IMR-90 (cell line): ENCODE data around the gene CLEC2B. TPM values are rescaled to one million over a fixed set of nuclear protein-coding genes. Genes with fewer than 3 reads are reported as not detected.

Experiments
- ATAC-seq: fragments of 200-7000 bp; cut with Tn5 transposase; 2 replicates; pipeline ENCODE4 v1.9.1; 2020; ENCODE audit warnings: low read depth, mild to moderate bottlenecking, moderate library complexity
- BruUV-seq: library from RNA; stranded (reverse); fragments of 400-500 nt; replicated peaks from 2 replicates; lab custom pipeline; 2021; lab: Mats Ljungman, UMichigan
- CTCF ChIA-PET: fragments of 300-600 bp; formaldehyde crosslinking; extraction: SDS; loops from one replicate; lab custom pipeline; 2021; ENCODE audit warnings: antibody characterized with exemption; lab: Yijun Ruan, JAX
- POLR2A ChIA-PET: fragments of 300-600 bp; sonication (Branson Sonifier 250); formaldehyde crosslinking; loops from one replicate; lab custom pipeline; 2022; ENCODE audit warnings: antibody characterized with exemption; ENCODE audit not compliant: unreplicated experiment; lab: Charles Lee
- DNase-seq: peaks from one replicate; pipeline ENCODE4 v3.0.0; 2013
- H2AFZ ChIP-seq: replicated peaks from 2 replicates; pipeline ENCODE3; 2013; ENCODE audit warnings: low read length, mild to moderate bottlenecking; ENCODE audit not compliant: poor library complexity
- H2AK5ac ChIP-seq: 2 replicates; pipeline ENCODE4 v1.6.1; 2013; ENCODE audit warnings: low read depth, low read length, inconsistent platforms
- H2AK9ac ChIP-seq: replicated peaks from 2 replicates; pipeline ENCODE3; 2013; ENCODE audit warnings: mild to moderate bottlenecking, low read depth, low read length, moderate library complexity; ENCODE audit not compliant: poor library complexity
- H2BK120ac ChIP-seq: 2 replicates; pipeline ENCODE4 v1.6.1; 2013; ENCODE audit warnings: low read depth, low read length, inconsistent platforms
- H2BK15ac ChIP-seq: 3 replicates; pipeline ENCODE4 v1.6.1; 2013; ENCODE audit warnings: low read depth, low read length, inconsistent platforms
- H2BK20ac ChIP-seq: 2 replicates; pipeline ENCODE4 v1.6.1; 2013; ENCODE audit warnings: low read depth, mild to moderate bottlenecking, inconsistent platforms, low read length, moderate library complexity
- H2BK5ac ChIP-seq: 2 replicates; pipeline ENCODE4 v1.6.1; 2013; ENCODE audit warnings: mild to moderate bottlenecking, low read depth, low read length, inconsistent platforms; ENCODE audit not compliant: poor library complexity, severe bottlenecking
- H3K14ac ChIP-seq: replicated peaks from 2 replicates; pipeline ENCODE4 v1.6.1; 2013; ENCODE audit warnings: low read depth, low read length, inconsistent platforms
- H3K18ac ChIP-seq: 2 replicates; pipeline ENCODE4 v1.6.1; 2013; ENCODE audit warnings: low read depth, low read length, control low read depth
- H3K23ac ChIP-seq: 2 replicates; pipeline ENCODE4 v1.6.1; 2013; ENCODE audit warnings: low read depth, low read length, inconsistent platforms
- H3K27ac ChIP-seq: 2 replicates; pipeline ENCODE4 v1.5.1; 2013; ENCODE audit warnings: mild to moderate bottlenecking, control low read depth, low read length; ENCODE audit not compliant: insufficient read depth
- H3K27me3 ChIP-seq: 2 replicates; pipeline ENCODE4 v1.6.1; 2013; ENCODE audit warnings: low read length; ENCODE audit not compliant: control insufficient read depth, insufficient read depth
- H3K36me3 ChIP-seq: 2 replicates; pipeline ENCODE4 v1.6.1; 2013; ENCODE audit warnings: low read length, mixed read lengths; ENCODE audit not compliant: control insufficient read depth, insufficient read depth
- H3K4ac ChIP-seq: 2 replicates; pipeline ENCODE4 v1.6.1; 2013; ENCODE audit warnings: low read depth, low read length, inconsistent platforms
- H3K4me1 ChIP-seq: 2 replicates; pipeline ENCODE4 v1.6.1; 2013; ENCODE audit warnings: low read length, mixed read lengths; ENCODE audit not compliant: control insufficient read depth, insufficient read depth
- H3K4me2 ChIP-seq: 2 replicates; pipeline ENCODE4 v1.6.1; 2013; ENCODE audit warnings: low read depth, mild to moderate bottlenecking, control low read depth, low read length, moderate library complexity
- H3K4me3 ChIP-seq: 2 replicates; pipeline ENCODE4 v1.5.1; 2013; ENCODE audit warnings: low read depth, mild to moderate bottlenecking, control low read depth, low read length, moderate library complexity; ENCODE audit not compliant: insufficient read depth
- H3K56ac ChIP-seq: 2 replicates; pipeline ENCODE4 v1.6.1; 2013; ENCODE audit warnings: low read length, inconsistent platforms; ENCODE audit not compliant: insufficient read depth; ENCODE audit errors: extremely low read depth
- H3K79me1 ChIP-seq, 2 experiments: 2 replicates each; pipeline ENCODE4 v1.6.1; 2013; ENCODE audit warnings: low read length in 2 of 2, inconsistent platforms in 1 of 2, low read depth in 1 of 2
- H3K9ac ChIP-seq: 2 replicates; pipeline ENCODE4 v1.6.1; 2013; ENCODE audit warnings: low read depth, low read length, control low read depth
- H3K9me1 ChIP-seq: 2 replicates; pipeline ENCODE4 v1.6.1; 2013; ENCODE audit warnings: low read length, inconsistent platforms; ENCODE audit not compliant: insufficient read depth
- H3K9me3 ChIP-seq: 2 replicates; pipeline ENCODE4 v1.6.1; 2013; ENCODE audit warnings: low read length; ENCODE audit not compliant: control insufficient read depth, insufficient read depth
- H4K20me1 ChIP-seq: 2 replicates; pipeline ENCODE4 v1.6.1; 2013; ENCODE audit warnings: low read length, inconsistent platforms; ENCODE audit not compliant: insufficient read depth
- H4K5ac ChIP-seq: 2 replicates; pipeline ENCODE4 v1.6.1; 2013; ENCODE audit warnings: mild to moderate bottlenecking, low read depth, low read length, control low read depth
- H4K8ac ChIP-seq, 2 experiments: 2 replicates each; pipeline ENCODE4 v1.6.1; 2013; ENCODE audit warnings: low read depth in 2 of 2, low read length in 2 of 2, control low read depth in 1 of 2, inconsistent platforms in 1 of 2
- H4K91ac ChIP-seq: 2 replicates; pipeline ENCODE4 v1.6.1; 2013; ENCODE audit warnings: low read depth, low read length, inconsistent platforms; ENCODE audit not compliant: insufficient read depth
- BHLHE40 ChIP-seq: fragments of 150-350 bp; IDR thresholded peaks from 2 replicates; pipeline ENCODE4 v1.6.1; 2016; ENCODE audit warnings: mild to moderate bottlenecking, low read depth, low read length
- CEBPB ChIP-seq: IDR thresholded peaks from 2 replicates; pipeline ENCODE4 v1.6.1; 2012; ENCODE audit warnings: low read depth, low read length, improper control_type of control experiment
- CHD1 ChIP-seq: IDR thresholded peaks from 2 replicates; pipeline ENCODE4 v1.6.1; 2012; ENCODE audit warnings: low read depth, low read length, improper control_type of control experiment
- MAFK ChIP-seq: IDR thresholded peaks from 2 replicates; pipeline ENCODE4 v1.6.1; 2012; ENCODE audit warnings: low read depth, low read length, improper control_type of control experiment
- POLR2A ChIP-seq: IDR thresholded peaks from 2 replicates; pipeline ENCODE4 v1.6.1; 2012; ENCODE audit warnings: mild to moderate bottlenecking, low read depth, low read length
- RAD21 ChIP-seq: IDR thresholded peaks from 2 replicates; pipeline ENCODE4 v1.6.1; 2012; ENCODE audit warnings: low read length, improper control_type of control experiment
- RFX5 ChIP-seq: IDR thresholded peaks from 2 replicates; pipeline ENCODE4 v1.8.0; 2012; ENCODE audit warnings: low read depth, mild to moderate bottlenecking, low read length, moderate library complexity
- USF2 ChIP-seq: fragments of 150-350 bp; IDR thresholded peaks from 2 replicates; pipeline ENCODE4 v1.6.1; 2017; ENCODE audit warnings: mild to moderate bottlenecking, antibody characterized with exemption, low read length, low read depth
- WGBS, 2 experiments: methylation state at CpG; one replicate each; pipeline versions ENCODE4 v1.1.5 to v1.1.7; 2013; ENCODE audit warnings: missing lambda C conversion rate in 2 of 2; ENCODE audit not compliant: insufficient read length in 1 of 2; ENCODE audit errors: extremely low coverage in 2 of 2; 5-methylcytosine and 5-hydroxymethylcytosine counted together
- dilution Hi-C: fragments of 300-500 bp; cut with HindIII; formaldehyde crosslinking; loops from one replicate; pipeline ENCODE4 v1.14.3; 2018; ENCODE audit warnings: low sequenced_read_pairs; ENCODE audit not compliant: unreplicated experiment
- in situ Hi-C: fragments of 300-500 bp; cut with MboI; formaldehyde crosslinking; loops from 3 replicates; pipeline ENCODE4 v1.14.3; 2019; ENCODE audit warnings: low sequenced_read_pairs, inconsistent platforms, mixed read lengths
- intact Hi-C: fragments of 100-400 bp; cut with micrococcal nuclease; formaldehyde crosslinking; loops from 2 replicates; pipeline ENCODE4 v1.10.0; 2022
- polyA plus RNA-seq, 3 experiments: library from polyadenylated mRNA; depleted of rRNA; stranded (reverse); fragments of >200 nt; gene quantifications; 2 replicates each; pipeline ENCODE4 v1.2.3, GENCODE V29; 2012; ENCODE audit warnings: low replicate concordance in 1 of 3
- total RNA-seq: library from RNA; depleted of rRNA; stranded (reverse); fragments of >200 nt; gene quantifications from 2 replicates; pipeline ENCODE4 v1.2.3, GENCODE V29; 2012; rRNA removed

The CLEC2B gene
- total and polyA plus RNA-seq, 2 of the 4 experiments (the other 2 are of a cell fraction) = 0.18 to 0.31 TPM

- H2BK5ac ChIP-seq = no peak overlapping the region
- H3K14ac ChIP-seq = no peak overlapping the region
- H3K4me3 ChIP-seq = no peak overlapping the region
- H2AFZ ChIP-seq = no peak overlapping the region
- no peak overlapping the region for H4K8ac ChIP-seq
- H3K23ac ChIP-seq = no peak overlapping the region
- H4K5ac ChIP-seq = no peak overlapping the region
- H3K4ac ChIP-seq = no peak overlapping the region
- H3K9me1 ChIP-seq = no peaks in the 10 kb centered on the region
- ATAC-seq (no peak), DNase-seq (no peak)
- no peak overlapping the region for H3K9ac ChIP-seq
- no peak overlapping the region for H2BK15ac ChIP-seq
- H2AK9ac ChIP-seq = no peak overlapping the region
- H3K27ac ChIP-seq = no peak overlapping the region
- H3K4me1 ChIP-seq = no peaks in the 10 kb centered on the region
- TF ChIP-seq CEBPB (no peak), BHLHE40 (no peak), POLR2A (no peak), CHD1 (no peak), RFX5 (no peak), USF2 (no peak), MAFK (no peak), RAD21 (no peak)
- H2BK20ac ChIP-seq = no peak overlapping the region
- H3K9me3 ChIP-seq = no peaks in the 10 kb centered on the region
- H3K18ac ChIP-seq = no peak overlapping the region
- H4K20me1 ChIP-seq = no peaks in the 10 kb centered on the region
- ChIA-PET POLR2A (no interaction called here), CTCF (no interaction called here)
- intact Hi-C loops = no loop called here
- no CpG with 5 or more reads among the region's 2 CpGs for WGBS, 2 experiments
- H4K91ac ChIP-seq = no peak overlapping the region
- no peaks in the 10 kb centered on the region for H3K36me3 ChIP-seq
- H3K56ac ChIP-seq = no peak overlapping the region
- H3K4me2 ChIP-seq = no peak overlapping the region
- no TSS peak for BruUV-seq
- dilution Hi-C loops = no loop called here
- peaks cover 4% of the 10 kb centered on the region for H3K27me3 ChIP-seq
- H2AK5ac ChIP-seq = no peak overlapping the region
- H3K79me1 ChIP-seq = no peaks in the 10 kb centered on the region
- in situ Hi-C loops = no loop called here
- no peak overlapping the region for H2BK120ac ChIP-seq
Observed at GRCh38 chr12:9805883-9806282, 63.3 kb downstream of the CLEC2B start.

Other genes with a start within 250 kb of the CLEC2B start
- gene CLEC2D, start 199.6 kb downstream of the CLEC2B start, total RNA-seq = 0.72 and 1.1 TPM in 2 replicates
- 0.80 and 1.2 TPM in 2 replicates for gene CLEC2D, start 199.6 kb downstream of the CLEC2B start, polyA plus RNA-seq (2012; rRNA removed)
- not detected in 2 replicates for gene CLECL1, start 136.3 kb downstream of the CLEC2B start, total RNA-seq
- not detected in 2 replicates for gene CLECL1, start 136.3 kb downstream of the CLEC2B start, polyA plus RNA-seq (2012; rRNA removed)
- gene CD69, start 108.5 kb downstream of the CLEC2B start, total RNA-seq = not detected in 2 replicates
- not detected in 2 replicates for gene CD69, start 108.5 kb downstream of the CLEC2B start, polyA plus RNA-seq (2012; rRNA removed)
- gene KLRF1, start 41.9 kb downstream of the CLEC2B start, total RNA-seq = not detected in 2 replicates
- gene KLRF1, start 41.9 kb downstream of the CLEC2B start, polyA plus RNA-seq (2012; rRNA removed) = not detected in 2 replicates
- gene KLRF2, start 12.1 kb upstream of the CLEC2B start, total RNA-seq = not detected in 2 replicates
- gene KLRF2, start 12.1 kb upstream of the CLEC2B start, polyA plus RNA-seq (2012; rRNA removed) = not detected in 2 replicates
- gene CLEC2A, start 63.0 kb upstream of the CLEC2B start, total RNA-seq = not detected in 2 replicates
- not detected in 2 replicates for gene CLEC2A, start 63.0 kb upstream of the CLEC2B start, polyA plus RNA-seq (2012; rRNA removed)
- not detected in 2 replicates for gene CLEC12A, start 102.1 kb upstream of the CLEC2B start, total RNA-seq
- not detected in 2 replicates for gene CLEC12A, start 102.1 kb upstream of the CLEC2B start, polyA plus RNA-seq (2012; rRNA removed)
- gene CLEC1B, start 129.8 kb upstream of the CLEC2B start, total RNA-seq = not detected in 2 replicates
- gene CLEC1B, start 129.8 kb upstream of the CLEC2B start, polyA plus RNA-seq (2012; rRNA removed) = not detected in 2 replicates
- not detected in 2 replicates for gene CLEC12B, start 141.3 kb upstream of the CLEC2B start, total RNA-seq
- 0.03 TPM in 1 of 2 replicates, not detected in the other for gene CLEC12B, start 141.3 kb upstream of the CLEC2B start, polyA plus RNA-seq (2012; rRNA removed)
- gene CLEC9A, start 161.3 kb upstream of the CLEC2B start, total RNA-seq = not detected in 2 replicates
- gene CLEC9A, start 161.3 kb upstream of the CLEC2B start, polyA plus RNA-seq (2012; rRNA removed) = not detected in 2 replicates
- gene CLEC1A, start 229.6 kb upstream of the CLEC2B start, total RNA-seq = not detected in 2 replicates
- gene CLEC1A, start 229.6 kb upstream of the CLEC2B start, polyA plus RNA-seq (2012; rRNA removed) = not detected in 2 replicates